NOMO-1 treated with DMSO at 0.1 percent for 48 hours (cell line): ENCODE measurements around the gene LTBP4.

Experiments used
- DNase-seq: peaks from one replicate; lab custom pipeline; 2025; ENCODE audit not compliant: unreplicated experiment; lab: John Stamatoyannopoulos, UW

Gene LTBP4

GRCh38 chr19:40596608-40597328 is 4.4 kb upstream of the LTBP4 start:
- no peak for DNase-seq

- no peak for DNase-seq
Observed at GRCh38 chr19:40597329-40597838, 3.8 kb upstream of the LTBP4 start.

GRCh38 chr19:40598121-40598917 is 2.9 kb upstream of the LTBP4 start:
- DNase-seq: peak; percentile 65

GRCh38 chr19:40598918-40599307 is 2.3 kb upstream of the LTBP4 start:
- DNase-seq: no peak

GRCh38 chr19:40599331-40599901 is 1.8 kb upstream of the LTBP4 start:
- no peak for DNase-seq

- DNase-seq: no peak
Observed at GRCh38 chr19:40599902-40600569, 1.1 kb upstream of the LTBP4 start.

- DNase-seq: no peak
Observed at GRCh38 chr19:40600570-40601133, 517 bp upstream of the LTBP4 start.

- DNase-seq: no peak
Observed at GRCh38 chr19:40603071-40603388, 1.9 kb downstream of the LTBP4 start.

GRCh38 chr19:40603389-40604170 is 2.4 kb downstream of the LTBP4 start:
- DNase-seq: peak; percentile 97

- DNase-seq: no peak
Observed at GRCh38 chr19:40604171-40604646, 3.0 kb downstream of the LTBP4 start.

GRCh38 chr19:40604647-40605215 is 3.6 kb downstream of the LTBP4 start:
- DNase-seq: no peak

- peak; percentile 78 for DNase-seq
Observed at GRCh38 chr19:40605216-40605971, 4.2 kb downstream of the LTBP4 start.

- no peak for DNase-seq
Observed at GRCh38 chr19:40607311-40608239, 6.4 kb downstream of the LTBP4 start.

GRCh38 chr19:40608240-40608621 is 7.1 kb downstream of the LTBP4 start:
- DNase-seq: no peak

- no peak for DNase-seq
Observed at GRCh38 chr19:40608957-40609356, 7.8 kb downstream of the LTBP4 start.

- DNase-seq: peak; percentile 86
Observed at GRCh38 chr19:40609561-40610395, 8.6 kb downstream of the LTBP4 start.

- no peak for DNase-seq
Observed at GRCh38 chr19:40610396-40611064, 9.4 kb downstream of the LTBP4 start.
